ENCODE results near the gene JAKMIP3. TPM values are rescaled to one million over a fixed set of nuclear protein-coding genes. Genes with fewer than 3 reads are reported as not detected.

Gene JAKMIP3
- total and polyA plus RNA-seq, 10 of the 15 experiments (the other 5 are each of a cell fraction or from before 2014, with no cell fraction given) = 0.01 TPM; not detected in 7

- TF ChIP-seq POLR2AphosphoS2 (IDR thresholded peaks at IDR 0.05; ENCODE audit: low read depth, low read length) (no peak), HDAC2 (IDR thresholded peaks at IDR 0.05) (no peak), IRF3 (IDR thresholded peaks at IDR 0.05) (no peak), NFXL1 (IDR thresholded peaks at IDR 0.05; ENCODE audit: borderline replicate concordance) (no peak), MTA2 (IDR thresholded peaks at IDR 0.05; ENCODE audit: low read depth) (no peak), SUZ12 (IDR thresholded peaks at IDR 0.05; ENCODE audit: unreplicated experiment) (no peak)
Measured at GRCh38 chr10:132045324-132045723, 20.4 kb upstream of the JAKMIP3 start (continued).

- H3K4me1 ChIP-seq (ENCODE audit: control insufficient read depth, insufficient read depth, low read length) = no peaks in the 10 kb centered on the region
- WGBS (ENCODE audit: insufficient coverage, insufficient replicate concordance, low lambda C conversion rate, missing lambda C conversion rate) = 73% methylated on average over 22 of the region's 42 CpGs
- in situ Hi-C loops (cut with MboI) = no loop called here
- TF ChIP-seq HSF1 (IDR thresholded peaks at IDR 0.05; ENCODE audit: low read depth, low read length) (no peak), PKNOX1 (IDR thresholded peaks at IDR 0.05) (no peak), ZBTB11 (CRISPR knock-in tag; IDR thresholded peaks at IDR 0.05) (no peak), CBFB (IDR thresholded peaks at IDR 0.05; ENCODE audit: low read depth) (no peak), HDGF (IDR thresholded peaks at IDR 0.05) (no peak), BRCA1 (IDR thresholded peaks at IDR 0.05; ENCODE audit: low read depth, low read length) (no peak), MXI1 (IDR thresholded peaks at IDR 0.05; ENCODE audit: low read depth, low read length) (no peak), SIN3A (IDR thresholded peaks at IDR 0.05; ENCODE audit: low read depth, low read length) (no peak), ZSCAN29 (IDR thresholded peaks at IDR 0.05) (no peak)
Measured at GRCh38 chr10:132047575-132048293, 18.0 kb upstream of the JAKMIP3 start.

More at GRCh38 chr10:132047575-132048293, 18.0 kb upstream of the JAKMIP3 start:
- ChIA-PET POLR2A (no interaction called here), RAD21 (ENCODE audit: unreplicated experiment) (no interaction called here), CTCF (interaction anchor here (0.6 kb wide), 1 partner anchor 708 kb away, joined by 3 read pairs; no protein-coding TSS in a partner anchor), SMC1A (ENCODE audit: uncharacterized antibody, unreplicated experiment) (no interaction called here)
- no peaks in the 10 kb centered on the region for H3K36me3 ChIP-seq (ENCODE audit: control insufficient read depth in 2 of 2, insufficient read depth in 2 of 2, low read length in 1 of 2)
- intact Hi-C loops (cut with micrococcal nuclease; ENCODE audit: unreplicated experiment) = no loop called here
- no peaks in the 10 kb centered on the region for H4K20me1 ChIP-seq (ENCODE audit: control insufficient read depth, insufficient read depth)
- H2AFZ ChIP-seq (ENCODE audit: control insufficient read depth, low read depth, low read length) = no peak overlapping the region
- no peak for ATAC-seq
- no peaks in the 10 kb centered on the region for H3K79me2 ChIP-seq (ENCODE audit: control insufficient read depth, insufficient read depth, low read length)
- H3K27ac ChIP-seq (ENCODE audit: control insufficient read depth, insufficient read depth) = no peak overlapping the region
- no peak for FAIRE-seq
- peaks cover 2% of the 10 kb centered on the region; the same call in 1 of the 3 replicates for H3K9me3 ChIP-seq (replicated peaks; ENCODE audit: control insufficient read depth, insufficient read depth, low read length)
- H3K4me3 ChIP-seq = no peak overlapping the region
- no peak overlapping the region for H3K4me2 ChIP-seq (ENCODE audit: control insufficient read depth, insufficient read depth)
- BruUV-seq (replicated peaks) = no TSS peak
- DNase-seq (ENCODE audit: low read depth, low spot score) = no peak
- no peaks in the 10 kb centered on the region for H3K27me3 ChIP-seq (replicated peaks in 1 of 2; ENCODE audit: control insufficient read depth in 2 of 2, insufficient read depth in 2 of 2, low read length in 1 of 2)
- no peak overlapping the region for H3K9ac ChIP-seq (ENCODE audit: control insufficient read depth, insufficient read depth, low read length)

Data from GM12878 (cell line).